GM13977 (cell line): Measurements from ENCODE around the gene TMEM115.

ENCODE experiments used
- DNase-seq: peaks from one replicate; pipeline ENCODE4 v3.0.0; 2012; ENCODE audit warnings: low spot score
- CTCF ChIP-seq: IDR thresholded peaks from 2 replicates; pipeline ENCODE4 v1.5.1; 2012; ENCODE audit warnings: mild to moderate bottlenecking, control low read depth; ENCODE audit not compliant: insufficient read depth; ENCODE audit errors: extremely low read depth, missing control alignments
- in situ Hi-C: fragments of 300-500 bp; cut with MboI; formaldehyde crosslinking; loops from one replicate; pipeline ENCODE4 v1.12.0; 2022; ENCODE audit warnings: low sequenced_read_pairs, low pct_unique_long_range_greater_than_20kb, mixed read lengths, inconsistent platforms; ENCODE audit not compliant: unreplicated experiment

The TMEM115 gene

DNA sequence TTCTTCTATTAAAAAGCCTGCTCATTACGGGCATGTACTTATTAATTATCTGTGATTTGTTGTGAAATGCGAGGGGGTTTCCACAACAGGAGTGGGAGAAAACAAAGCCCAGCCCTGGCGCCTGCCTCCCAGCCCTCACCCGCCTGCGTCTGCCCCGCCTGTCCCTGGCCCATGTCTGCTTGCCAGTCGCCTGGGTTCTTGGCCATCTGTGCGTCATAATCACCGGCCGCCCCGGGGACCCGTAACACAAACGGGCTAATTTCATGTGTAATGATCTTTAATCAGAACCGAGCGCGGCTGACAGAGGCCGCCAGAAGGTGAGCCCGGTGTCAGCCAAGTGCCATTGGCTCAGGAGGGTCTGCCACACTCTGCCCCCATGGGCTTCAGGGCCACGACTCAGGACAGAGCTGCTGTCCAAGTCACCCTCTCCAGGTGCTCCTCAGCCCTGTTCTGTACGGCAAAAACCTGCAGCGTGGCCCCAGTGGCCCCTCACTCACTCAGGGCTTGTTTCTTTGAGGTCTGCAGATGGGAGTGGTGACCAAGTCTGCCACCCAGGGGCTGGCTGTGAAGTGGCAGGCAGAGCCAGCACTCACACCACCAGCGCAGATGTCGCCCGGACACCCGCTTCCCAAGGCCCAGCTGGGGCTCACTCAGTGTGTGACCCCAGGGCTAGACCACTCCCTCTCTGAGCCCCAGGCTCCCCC is 28.8 kb upstream of the TMEM115 start:
- no peak for DNase-seq

GRCh38 chr3:50385754-50386153 is 26.4 kb upstream of the TMEM115 start:
- DNase-seq: no peak
- no peak for TF ChIP-seq CTCF
- in situ Hi-C loops: no loop called here

More for the DNA sequence above, 28.8 kb upstream of the TMEM115 start:
- in situ Hi-C loops: no loop called here
- TF ChIP-seq CTCF: peak; percentile 26

DNA sequence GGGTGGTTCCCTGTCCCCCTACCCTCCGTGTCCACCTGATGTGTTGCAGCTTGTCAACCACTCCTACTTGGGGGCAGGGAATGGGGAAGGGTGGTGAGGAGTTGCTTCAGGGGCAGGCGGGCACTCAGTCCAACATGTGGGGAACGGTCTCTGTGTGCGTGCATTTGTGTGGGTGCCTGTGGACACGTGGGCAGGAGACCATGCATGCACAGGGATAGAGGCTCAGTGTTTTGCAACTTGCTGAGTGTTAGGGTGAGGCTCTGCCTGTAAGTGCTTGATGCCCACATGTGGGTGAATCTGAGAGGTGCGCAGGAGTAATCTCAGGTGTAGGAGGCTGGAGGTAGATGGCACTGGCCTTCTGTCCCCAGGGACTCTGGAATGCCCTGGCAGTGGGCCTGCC is 24.4 kb upstream of the TMEM115 start:
- in situ Hi-C loops: no loop called here
- DNase-seq: no peak
- TF ChIP-seq CTCF: no peak

GRCh38 chr3:50382722-50383121 is 23.4 kb upstream of the TMEM115 start:
- in situ Hi-C loops: no loop called here
- no peak for DNase-seq

GRCh38 chr3:50381383-50381782 is 22.1 kb upstream of the TMEM115 start:
- no peak for TF ChIP-seq CTCF
- no peak for DNase-seq
- in situ Hi-C loops: no loop called here

More at GRCh38 chr3:50382722-50383121, 23.4 kb upstream of the TMEM115 start:
- TF ChIP-seq CTCF: no peak

DNA sequence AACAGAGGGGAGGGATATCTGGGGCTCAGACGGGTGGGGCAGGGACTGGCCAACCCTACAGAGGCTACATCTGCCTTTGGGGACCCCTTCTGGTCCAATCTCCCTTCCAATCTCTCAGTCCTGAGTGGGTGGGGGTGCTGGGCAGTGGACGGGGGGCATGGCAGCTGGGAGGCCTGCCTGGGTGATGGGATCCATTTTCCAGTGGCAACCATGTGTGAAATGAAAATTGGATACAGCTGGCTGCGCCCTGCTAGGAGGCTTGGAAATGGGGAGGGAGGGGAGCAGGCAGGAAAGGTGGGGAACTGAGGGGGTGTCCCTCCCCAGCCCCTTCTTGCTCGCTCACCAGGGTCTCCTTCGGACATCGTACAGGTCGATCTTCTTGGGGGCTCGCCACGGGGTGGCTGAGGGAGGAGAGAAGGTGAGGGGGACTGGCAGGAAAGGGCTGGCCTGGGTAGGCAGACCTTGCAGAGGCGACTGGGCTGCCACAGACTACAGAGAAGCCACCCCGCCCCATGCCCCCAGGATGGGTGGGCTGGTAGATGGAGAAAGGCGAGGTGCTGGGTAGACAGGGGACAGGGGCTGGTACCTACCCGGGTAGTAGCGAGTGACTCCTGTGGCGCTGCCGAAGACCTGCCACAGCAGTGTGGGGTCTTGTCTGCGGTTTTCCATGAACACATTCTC is 21.2 kb upstream of the TMEM115 start:
- no peak for TF ChIP-seq CTCF
- in situ Hi-C loops: no loop called here
- DNase-seq: no peak
